Breast epithelium (tissue), 4 donors: ENCODE results near the gene CCDC116. TPM values are rescaled to one million over a fixed set of nuclear protein-coding genes. Genes with fewer than 3 reads are reported as not detected.

ENCODE experiments used
- DNase-seq, 2 donors: peaks; one replicate each; pipeline ENCODE4 v3.0.0-alpha.2; 2019; ENCODE audit warnings: low spot score in 2 of 2
- H3K27ac ChIP-seq, 2 donors: fragments of 200-600 bp; sonication (generic) in 1 of 2; one replicate each; pipeline ENCODE4 v1.5.1; 2016 to 2019; ENCODE audit warnings: mild to moderate bottlenecking in 1 of 2
- H3K27me3 ChIP-seq, 2 donors: fragments of 200-600 bp; sonication (generic) in 1 of 2; one replicate each; pipeline versions ENCODE4 v1.5.1 to v1.6.0; 2017 to 2019; ENCODE audit warnings: control low read depth in 1 of 2, mild to moderate bottlenecking in 1 of 2
- H3K36me3 ChIP-seq: fragments of 200-600 bp; one replicate; pipeline ENCODE4 v1.5.1; 2019
- H3K4me1 ChIP-seq, 2 donors: fragments of 200-600 bp; sonication (generic); one replicate each; pipeline ENCODE4 v1.5.1; 2016 to 2019; ENCODE audit warnings: control low read depth in 1 of 2
- H3K4me3 ChIP-seq, 3 donors: fragments of 200-600 bp; sonication (generic); 1 replicate in 2 of 3; 2 replicates in 1 of 3; pipeline ENCODE4 v1.5.1; 2016 to 2019; ENCODE audit warnings: mild to moderate bottlenecking in 3 of 3, moderate library complexity in 2 of 3
- H3K9me3 ChIP-seq, 2 donors: fragments of 200-600 bp; sonication (generic) in 1 of 2; one replicate each; pipeline ENCODE4 v1.5.1; 2016 to 2019; ENCODE audit warnings: control low read depth in 1 of 2
- CTCF ChIP-seq, 3 donors: fragments of 450-650 bp; IDR thresholded peaks; one replicate each; pipeline ENCODE4 v1.5.1; 2016 to 2017; ENCODE audit warnings: antibody characterized with exemption in 3 of 3, mild to moderate bottlenecking in 3 of 3, moderate library complexity in 3 of 3
- POLR2A ChIP-seq: fragments of 450-650 bp; IDR thresholded peaks from one replicate; pipeline ENCODE4 v1.6.1; 2016; ENCODE audit warnings: antibody characterized with exemption, mild to moderate bottlenecking, moderate library complexity
- POLR2AphosphoS5 ChIP-seq, 3 donors: sonication (generic); formaldehyde crosslinking; IDR thresholded peaks; one replicate each; pipeline ENCODE4 v1.6.1; 2017; ENCODE audit warnings: antibody characterized with exemption in 3 of 3
- intact Hi-C: fragments of 100-400 bp; cut with DNase I; formaldehyde crosslinking; loops from one replicate; pipeline ENCODE4 v1.15.1; 2023; ENCODE audit warnings: low total_unique reads
- total RNA-seq, 3 donors: library from RNA; depleted of rRNA; stranded (reverse); fragments of >200 nt; gene quantifications; one replicate each; pipeline ENCODE4 v1.1.0, GENCODE V29; 2016

Gene CCDC116
- total RNA-seq, 3 donors from 2014 or later = 0.15 to 0.33 TPM; not detected in 1

- intact Hi-C loops = no loop called here
- DNase-seq = peak; percentile 89 to 94
- H3K36me3 ChIP-seq = no peaks in the 10 kb centered on the region
- H3K27ac ChIP-seq = peak within 1 kb of the TSS; percentile 76 to 83
- TF ChIP-seq CTCF (IDR thresholded peaks at IDR 0.05) (peak in 2 of 3 donors; percentile 84 to 85), POLR2AphosphoS5 (IDR thresholded peaks at IDR 0.05) (peak; percentile 44 to 68 (median 63)), POLR2A (no peak)
- peak within 1 kb of the TSS; percentile 76 to 89 (median 85) for H3K4me3 ChIP-seq
- H3K9me3 ChIP-seq = no peaks in the 10 kb centered on the region
- peaks cover 0 to 8% of the 10 kb centered on the region in 2 donors for H3K4me1 ChIP-seq
- no peaks in the 10 kb centered on the region for H3K27me3 ChIP-seq
Measured at GRCh38 chr22:21629255-21630149, 3.1 kb upstream of the CCDC116 start, which contains the start of gene YDJC. Gene YDJC (minus strand): TSS chr22:21630022. CDS start chr22:21630014, 8 bp downstream.

DNA sequence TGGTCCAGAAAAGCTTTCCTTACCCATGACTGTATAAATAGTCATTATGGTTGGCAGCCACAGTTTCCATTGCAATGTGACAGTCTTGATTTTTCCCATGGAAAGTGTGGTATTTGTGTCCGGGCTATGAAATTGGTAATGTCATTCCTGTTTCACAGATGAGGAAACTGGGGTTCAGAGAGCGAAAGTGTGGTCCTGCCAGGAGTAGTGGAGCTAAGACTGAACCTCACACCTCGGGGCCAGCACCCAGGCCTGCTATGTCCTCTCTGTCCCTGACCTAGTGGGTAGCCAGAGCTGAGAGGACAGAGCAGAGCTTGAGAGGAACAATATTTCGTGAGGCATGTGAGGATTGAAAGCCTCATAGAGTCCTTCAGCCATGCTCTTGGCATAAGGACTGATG, 1.5 kb upstream of the CCDC116 start:
- H3K27me3 ChIP-seq = no peaks in the 10 kb centered on the region
- no peak overlapping the region for H3K27ac ChIP-seq
- no peak overlapping the region for H3K4me3 ChIP-seq
- no peak for TF ChIP-seq POLR2AphosphoS5 (IDR thresholded peaks at IDR 0.05)
- no peak for TF ChIP-seq POLR2A
- TF ChIP-seq CTCF (IDR thresholded peaks at IDR 0.05) = no peak
- H3K9me3 ChIP-seq = no peaks in the 10 kb centered on the region
- H3K4me1 ChIP-seq = peaks cover 0 to 8% of the 10 kb centered on the region in 2 donors
- no peaks in the 10 kb centered on the region for H3K36me3 ChIP-seq
- DNase-seq = no peak
- intact Hi-C loops = no loop called here

DNA sequence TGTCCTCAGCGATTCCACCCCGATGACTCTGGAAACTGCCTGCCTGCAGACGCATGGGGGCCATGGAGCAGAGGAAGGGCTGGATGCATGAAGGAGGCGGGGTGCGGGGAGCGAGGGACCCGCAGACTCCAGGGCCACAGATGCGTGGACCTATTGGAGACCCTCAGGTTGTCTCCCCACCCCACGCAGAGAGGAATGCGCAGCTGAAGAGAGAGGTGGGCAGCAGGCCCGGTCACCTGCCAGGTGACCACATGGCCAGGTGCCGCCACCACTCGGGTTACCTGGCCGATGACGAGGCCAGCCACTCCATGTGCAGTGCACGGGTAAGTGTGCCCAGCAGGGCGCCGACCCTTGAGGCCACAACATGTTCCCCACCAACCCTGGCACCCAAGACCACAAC, 371 bp downstream of the CCDC116 start:
- TF ChIP-seq POLR2A (no peak), POLR2AphosphoS5 (IDR thresholded peaks at IDR 0.05) (no peak), CTCF (IDR thresholded peaks at IDR 0.05) (no peak)
- no peaks in the 10 kb centered on the region for H3K36me3 ChIP-seq
- intact Hi-C loops = no loop called here
- H3K4me1 ChIP-seq = peaks cover 0 to 8% of the 10 kb centered on the region in 2 donors
- no peak overlapping the region for H3K27ac ChIP-seq
- no peak overlapping the region for H3K4me3 ChIP-seq
- H3K27me3 ChIP-seq = no peaks in the 10 kb centered on the region
- H3K9me3 ChIP-seq = no peaks in the 10 kb centered on the region
- DNase-seq = no peak

- TF ChIP-seq POLR2A = no peak
- TF ChIP-seq POLR2AphosphoS5 (IDR thresholded peaks at IDR 0.05) = no peak
- no peak for TF ChIP-seq CTCF (IDR thresholded peaks at IDR 0.05)
- Histone ChIP-seq H3K4me1 (peaks cover 0 to 8% of the 10 kb centered on the region in 2 donors), H3K27ac (no peak overlapping the region), H3K36me3 (no peaks in the 10 kb centered on the region), H3K9me3 (no peaks in the 10 kb centered on the region), H3K4me3 (no peak overlapping the region), H3K27me3 (no peaks in the 10 kb centered on the region)
- DNase-seq = no peak
- intact Hi-C loops = no loop called here
Measured at GRCh38 chr22:21633481-21633880, 921 bp downstream of the CCDC116 start.

- intact Hi-C loops = no loop called here
- H3K9me3 ChIP-seq = no peaks in the 10 kb centered on the region
- no peaks in the 10 kb centered on the region for H3K27me3 ChIP-seq
- peaks cover 0 to 2% of the 10 kb centered on the region in 2 donors for H3K4me1 ChIP-seq
- no peak overlapping the region for H3K27ac ChIP-seq
- H3K4me3 ChIP-seq = no peak overlapping the region
- DNase-seq = no peak
- TF ChIP-seq POLR2AphosphoS5 (IDR thresholded peaks at IDR 0.05) = no peak
- no peak for TF ChIP-seq CTCF (IDR thresholded peaks at IDR 0.05)
- TF ChIP-seq POLR2A = no peak
- no peaks in the 10 kb centered on the region for H3K36me3 ChIP-seq
Measured at GRCh38 chr22:21634081-21634480, 1.5 kb downstream of the CCDC116 start.
